B cell (primary cell): ENCODE measurements around the gene HILPDA.

Experiments used
- EZH2 ChIP-seq: IDR thresholded peaks from 2 replicates; pipeline ENCODE4 v1.6.1; 2012; ENCODE audit warnings: borderline replicate concordance, low read depth, mild to moderate bottlenecking, moderate library complexity, low read length; ENCODE audit not compliant: insufficient read depth, poor library complexity, severe bottlenecking
- TF ChIP-seq, protein P1 (sequence below): fragments of 200-600 bp; IDR thresholded peaks from one replicate; pipeline ENCODE4 v1.8.0; 2022; ENCODE audit warnings: antibody characterized with exemption, mild to moderate bottlenecking

DNA sequence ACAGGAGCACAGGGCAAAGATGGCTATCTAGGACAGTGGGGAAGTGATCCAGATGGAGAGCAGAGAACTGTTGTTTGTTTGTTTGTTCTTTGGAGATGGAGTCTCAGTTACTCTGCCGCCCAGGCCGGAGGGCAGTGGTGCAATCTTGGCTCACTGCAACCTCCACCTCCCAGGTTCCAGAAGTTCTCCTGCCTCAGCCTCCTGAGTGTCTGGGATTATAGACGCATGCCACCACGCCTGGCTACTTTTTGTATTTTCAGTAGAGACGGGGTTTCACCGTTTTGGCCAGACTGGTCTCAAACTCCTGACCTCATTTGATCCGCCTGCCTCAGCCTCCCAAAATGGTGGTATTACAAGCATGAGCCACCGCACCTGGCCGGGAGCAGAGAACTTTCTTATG lies 41.7 kb downstream of the HILPDA start:
- TF ChIP-seq, protein P1, sequence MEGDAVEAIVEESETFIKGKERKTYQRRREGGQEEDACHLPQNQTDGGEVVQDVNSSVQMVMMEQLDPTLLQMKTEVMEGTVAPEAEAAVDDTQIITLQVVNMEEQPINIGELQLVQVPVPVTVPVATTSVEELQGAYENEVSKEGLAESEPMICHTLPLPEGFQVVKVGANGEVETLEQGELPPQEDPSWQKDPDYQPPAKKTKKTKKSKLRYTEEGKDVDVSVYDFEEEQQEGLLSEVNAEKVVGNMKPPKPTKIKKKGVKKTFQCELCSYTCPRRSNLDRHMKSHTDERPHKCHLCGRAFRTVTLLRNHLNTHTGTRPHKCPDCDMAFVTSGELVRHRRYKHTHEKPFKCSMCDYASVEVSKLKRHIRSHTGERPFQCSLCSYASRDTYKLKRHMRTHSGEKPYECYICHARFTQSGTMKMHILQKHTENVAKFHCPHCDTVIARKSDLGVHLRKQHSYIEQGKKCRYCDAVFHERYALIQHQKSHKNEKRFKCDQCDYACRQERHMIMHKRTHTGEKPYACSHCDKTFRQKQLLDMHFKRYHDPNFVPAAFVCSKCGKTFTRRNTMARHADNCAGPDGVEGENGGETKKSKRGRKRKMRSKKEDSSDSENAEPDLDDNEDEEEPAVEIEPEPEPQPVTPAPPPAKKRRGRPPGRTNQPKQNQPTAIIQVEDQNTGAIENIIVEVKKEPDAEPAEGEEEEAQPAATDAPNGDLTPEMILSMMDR, result no peak
- TF ChIP-seq EZH2, result no peak
